ENCODE results near the gene SERTM1.

- no peak for TF ChIP-seq REST (IDR thresholded peaks at IDR 0.05; ENCODE audit: borderline replicate concordance)
- TF ChIP-seq MXI1 (conservative IDR thresholded peaks at IDR 0.05; ENCODE audit: poor library complexity, severe bottlenecking) = no peak
- no peak for TF ChIP-seq CTCF (IDR thresholded peaks at IDR 0.05; ENCODE audit: poor library complexity, severe bottlenecking)
- no peak for TF ChIP-seq RAD21 (conservative IDR thresholded peaks at IDR 0.05)
- TF ChIP-seq EZH2 (IDR thresholded peaks at IDR 0.05; ENCODE audit: borderline replicate concordance, insufficient read depth, low read length, poor library complexity, severe bottlenecking) = no peak
- no peak for TF ChIP-seq TAF1 (IDR thresholded peaks at IDR 0.05; ENCODE audit: low read depth)
Observed at GRCh38 chr13:36717017-36717416, 43.2 kb downstream of the SERTM1 start.

All from neural cell (in vitro differentiated cells).